Endothelial cell of umbilical vein (primary cell): ENCODE measurements around the gene ENOX2. TPM values are rescaled to one million over a fixed set of nuclear protein-coding genes. Genes with fewer than 3 reads are reported as not detected.

Source experiments
- BruUV-seq: library from RNA; stranded (reverse); fragments of 400-500 nt; replicated peaks from 2 replicates; lab custom pipeline; 2021; lab: Mats Ljungman, UMichigan
- CTCF ChIA-PET: fragments of 300-600, 350-600 bp; sonication (Branson Sonifier 250); formaldehyde crosslinking; loops from one replicate; lab custom pipeline; 2021; ENCODE audit warnings: antibody characterized with exemption, inconsistent platforms; lab: Charles Lee
- POLR2A ChIA-PET: fragments of 300-600, 350-600 bp; sonication (Branson Sonifier 250); formaldehyde crosslinking; loops from one replicate; lab custom pipeline; 2021; ENCODE audit warnings: antibody characterized with exemption, inconsistent platforms; lab: Charles Lee
- DNase-seq: peaks from one replicate; pipeline ENCODE4 v3.0.0-alpha.2; 2011; ENCODE audit warnings: low read depth, low spot score
- FAIRE-seq: peaks from 2 replicates; lab custom pipeline; 2011; peaks lifted over from hg19 to GRCh38; lab: Jason Lieb, UNC
- H2AFZ ChIP-seq: 2 replicates; pipeline ENCODE4 v1.6.0; 2012; ENCODE audit warnings: low read depth, low read length, control low read depth, inconsistent platforms
- H3K27ac ChIP-seq: 2 replicates; pipeline ENCODE4 v1.5.1; 2011; ENCODE audit warnings: low read depth, mild to moderate bottlenecking, control low read depth, low read length, moderate library complexity; ENCODE audit not compliant: insufficient read depth
- H3K27me3 ChIP-seq, 2 experiments: 2 replicates each; pipeline versions ENCODE4 v1.6.0 to v1.6.1; 2011; ENCODE audit warnings: low read length in 2 of 2, mixed read lengths in 1 of 2; ENCODE audit not compliant: control insufficient read depth in 2 of 2, insufficient read depth in 2 of 2
- H3K36me3 ChIP-seq, 2 experiments: 2 replicates in 1 of 2; 3 replicates in 1 of 2; pipeline ENCODE4 v1.5.1; 2011; ENCODE audit warnings: low read length in 2 of 2, mild to moderate bottlenecking in 1 of 2, moderate library complexity in 1 of 2; ENCODE audit not compliant: control insufficient read depth in 2 of 2, insufficient read depth in 2 of 2; ENCODE audit errors: extremely low read depth in 1 of 2
- H3K4me1 ChIP-seq: 3 replicates; pipeline ENCODE4 v1.5.1; 2011; ENCODE audit warnings: mild to moderate bottlenecking, low read length; ENCODE audit not compliant: control insufficient read depth, insufficient read depth; ENCODE audit errors: extremely low read depth
- H3K4me2 ChIP-seq: 2 replicates; pipeline ENCODE4 v1.6.1; 2011; ENCODE audit warnings: low read length, control low read depth, mixed read lengths; ENCODE audit not compliant: insufficient read depth
- H3K4me3 ChIP-seq, 3 experiments: fragments of 200-600 bp in 1 of 3; sonication (generic), shearing (Covaris generic) in 1 of 3; replicated peaks in 1 of 3; 2 replicates each; pipeline ENCODE4 v1.5.1; 2011 to 2016; ENCODE audit warnings: control low read depth in 3 of 3, low read length in 3 of 3, mild to moderate bottlenecking in 2 of 3, inconsistent platforms in 1 of 3, low read depth in 1 of 3, moderate library complexity in 1 of 3; ENCODE audit not compliant: insufficient read depth in 1 of 3
- H3K79me2 ChIP-seq: 2 replicates; pipeline ENCODE4 v1.6.0; 2012; ENCODE audit warnings: low read length, inconsistent platforms; ENCODE audit not compliant: control insufficient read depth, insufficient read depth
- H3K9ac ChIP-seq: replicated peaks from 2 replicates; pipeline ENCODE3; 2011; ENCODE audit warnings: low read length, control low read depth; ENCODE audit not compliant: insufficient read depth; ENCODE audit errors: extremely low read depth
- H3K9me1 ChIP-seq: replicated peaks from 3 replicates; pipeline ENCODE4 v1.6.0; 2011; ENCODE audit warnings: mild to moderate bottlenecking, low read length; ENCODE audit not compliant: control insufficient read depth, insufficient read depth; ENCODE audit errors: extremely low read depth
- H3K9me3 ChIP-seq: replicated peaks from 2 replicates; pipeline ENCODE4 v1.5.1; 2012; ENCODE audit warnings: low read length, inconsistent platforms; ENCODE audit not compliant: control insufficient read depth, insufficient read depth
- H4K20me1 ChIP-seq: replicated peaks from 2 replicates; pipeline ENCODE3; 2011; ENCODE audit warnings: mild to moderate bottlenecking, low read length; ENCODE audit not compliant: control insufficient read depth, insufficient read depth; ENCODE audit errors: extremely low read depth
- CTCF ChIP-seq, 2 donors: IDR thresholded peaks; 1 replicate in 1 of 2; 2 replicates in 1 of 2; pipeline ENCODE4 v1.5.1; 2011; ENCODE audit warnings: low read length in 2 of 2, mild to moderate bottlenecking in 2 of 2, moderate library complexity in 2 of 2, control low read depth in 1 of 2, inconsistent platforms in 1 of 2, low read depth in 1 of 2; ENCODE audit not compliant: insufficient read depth in 1 of 2; ENCODE audit errors: extremely low read depth in 1 of 2
- EZH2 ChIP-seq: IDR thresholded peaks from 2 replicates; pipeline ENCODE4 v1.6.1; 2012; ENCODE audit warnings: borderline replicate concordance, low read depth, mild to moderate bottlenecking, moderate library complexity, low read length, inconsistent platforms; ENCODE audit not compliant: severe bottlenecking
- FOS ChIP-seq: IDR thresholded peaks from 2 replicates; pipeline ENCODE4 v1.6.1; 2011; ENCODE audit warnings: mild to moderate bottlenecking, low read length, moderate library complexity, borderline replicate concordance; ENCODE audit not compliant: insufficient read depth
- GATA2 ChIP-seq: IDR thresholded peaks from 2 replicates; pipeline ENCODE4 v1.7.0; 2011; ENCODE audit warnings: low read depth, mild to moderate bottlenecking, moderate library complexity, mixed read lengths, low read length; ENCODE audit not compliant: insufficient read length, insufficient read depth
- JUN ChIP-seq: IDR thresholded peaks from 2 replicates; pipeline ENCODE4 v1.6.1; 2011; ENCODE audit warnings: borderline replicate concordance, low read depth; ENCODE audit not compliant: insufficient read length, insufficient read depth
- MAX ChIP-seq: IDR thresholded peaks from 2 replicates; pipeline ENCODE4 v1.6.1; 2011; ENCODE audit not compliant: insufficient read depth, insufficient read length
- MYC ChIP-seq: IDR thresholded peaks from one replicate; pipeline ENCODE4 v1.6.1; 2011; ENCODE audit warnings: mild to moderate bottlenecking, low read depth, low read length
- POLR2A ChIP-seq: IDR thresholded peaks from 2 replicates; pipeline ENCODE4 v1.6.1; 2012; ENCODE audit warnings: low read depth, mild to moderate bottlenecking, control low read depth, low read length
- POLR2AphosphoS5 ChIP-seq: IDR thresholded peaks from 2 replicates; pipeline ENCODE4 v1.6.1; 2012; ENCODE audit warnings: low read depth, mild to moderate bottlenecking, control low read depth, low read length, moderate library complexity; ENCODE audit not compliant: insufficient read depth
- dilution Hi-C: fragments of 300-500 bp; cut with MboI; formaldehyde crosslinking; loops from one replicate; pipeline ENCODE4 v1.15.0; 2019; ENCODE audit warnings: low sequenced_read_pairs; ENCODE audit not compliant: extremely low pct_ligation_motif_present
- intact Hi-C: fragments of 100-400 bp; cut with micrococcal nuclease; formaldehyde crosslinking; loops from one replicate; pipeline ENCODE4 v1.10.0; 2022
- polyA plus RNA-seq, 4 experiments: library from polyadenylated mRNA; depleted of rRNA in 3 of 4; stranded (reverse) in 3 of 4; unstranded in 1 of 4; fragments of >200 nt; gene quantifications; 2 replicates each; pipeline versions ENCODE4 v1.2.1 to v1.2.3, GENCODE V29; 2011 to 2012; ENCODE audit warnings: missing spikeins in 1 of 4
- total RNA-seq: library from RNA; stranded (reverse); gene quantifications from 2 replicates; pipeline ENCODE4 v1.2.3, GENCODE V29; 2021

The ENOX2 gene
- total and polyA plus RNA-seq, 2 donors (not counting 3 experiments of a cell fraction or from before 2014, with no cell fraction given): 5.5 to 13.1 TPM

GRCh38 chrX:130606425-130606824, 296.6 kb downstream of the ENOX2 start:
- no peaks in the 10 kb centered on the region for H3K27me3 ChIP-seq
- H3K27ac ChIP-seq: no peak overlapping the region
- ChIA-PET POLR2A (no interaction called here), CTCF (no interaction called here)
- no TSS peak for BruUV-seq
- H3K9me1 ChIP-seq: no peaks in the 10 kb centered on the region
- no peak overlapping the region for H2AFZ ChIP-seq
- dilution Hi-C loops: no loop called here
- no peak overlapping the region for H3K4me3 ChIP-seq
- no peak overlapping the region for H3K4me2 ChIP-seq
- DNase-seq (no peak), FAIRE-seq (no peak)
- no peaks in the 10 kb centered on the region for H3K9me3 ChIP-seq
- H3K36me3 ChIP-seq: no peaks in the 10 kb centered on the region
- H3K9ac ChIP-seq: no peak overlapping the region
- no peaks in the 10 kb centered on the region for H3K79me2 ChIP-seq
- H3K4me1 ChIP-seq: no peaks in the 10 kb centered on the region
- no peak for TF ChIP-seq JUN
- TF ChIP-seq GATA2: no peak
- TF ChIP-seq EZH2: no peak
- TF ChIP-seq FOS: no peak
- TF ChIP-seq MAX: no peak
- TF ChIP-seq MYC: no peak
- TF ChIP-seq POLR2AphosphoS5: no peak
- no peak for TF ChIP-seq POLR2A
- no peak for TF ChIP-seq CTCF (IDR thresholded peaks at IDR 0.05; ENCODE audit: extremely low read depth in 1 of 2, insufficient read depth in 1 of 2, low read depth in 1 of 2, low read length in 2 of 2)
- intact Hi-C loops: no loop called here
- no peaks in the 10 kb centered on the region for H4K20me1 ChIP-seq
